ENCODE measurements around the gene HIBADH. TPM values are rescaled to one million over a fixed set of nuclear protein-coding genes. Genes with fewer than 3 reads are reported as not detected.

Gene HIBADH
- total RNA-seq, 1 donor from 2014 or later = 21.5 TPM

GRCh38 chr7:27614095-27614494, 48.6 kb downstream of the HIBADH start:
- H3K36me3 Mint-ChIP-seq (ENCODE audit: low read depth) = peaks cover 10% of the 10 kb centered on the region
- H3K4me3 Mint-ChIP-seq = no peak overlapping the region
- H3K9me3 Mint-ChIP-seq = peaks cover 4% of the 10 kb centered on the region

GRCh38 chr7:27611059-27611458, 51.6 kb downstream of the HIBADH start:
- intact Hi-C loops (cut with micrococcal nuclease) = no loop called here
- no peak overlapping the region for H3K27ac Mint-ChIP-seq
- H3K9me3 Mint-ChIP-seq = peaks cover 4% of the 10 kb centered on the region
- peaks cover 3% of the 10 kb centered on the region for H3K36me3 Mint-ChIP-seq (ENCODE audit: low read depth)
- DNase-seq = no peak
- H3K27me3 Mint-ChIP-seq = no peaks in the 10 kb centered on the region
- no peaks in the 10 kb centered on the region for H3K4me1 Mint-ChIP-seq
- no peak overlapping the region for H3K4me3 Mint-ChIP-seq

More at GRCh38 chr7:27614095-27614494, 48.6 kb downstream of the HIBADH start:
- intact Hi-C loops (cut with micrococcal nuclease) = no loop called here
- Mint-ChIP-seq H3K27ac (no peak overlapping the region), H3K4me1 (no peaks in the 10 kb centered on the region), H3K27me3 (no peaks in the 10 kb centered on the region)
- DNase-seq = no peak

GRCh38 chr7:27608776-27609495, 53.7 kb downstream of the HIBADH start:
- no peaks in the 10 kb centered on the region for H3K36me3 Mint-ChIP-seq (ENCODE audit: low read depth)
- no peak overlapping the region for H3K4me3 Mint-ChIP-seq
- intact Hi-C loops (cut with micrococcal nuclease) = no loop called here
- no peaks in the 10 kb centered on the region for H3K27me3 Mint-ChIP-seq
- no peak overlapping the region for H3K27ac Mint-ChIP-seq
- no peak for DNase-seq
- H3K4me1 Mint-ChIP-seq = no peaks in the 10 kb centered on the region
- H3K9me3 Mint-ChIP-seq = no peaks in the 10 kb centered on the region

- Mint-ChIP-seq H3K4me1 (no peaks in the 10 kb centered on the region), H3K9me3 (no peaks in the 10 kb centered on the region)
Measured at GRCh38 chr7:27607210-27607606, 55.5 kb downstream of the HIBADH start.

GRCh38 chr7:27606270-27607209, 56.1 kb downstream of the HIBADH start:
- Mint-ChIP-seq H3K27ac (no peak overlapping the region), H3K27me3 (no peaks in the 10 kb centered on the region), H3K4me1 (no peaks in the 10 kb centered on the region), H3K36me3 (ENCODE audit: low read depth) (no peaks in the 10 kb centered on the region), H3K4me3 (no peak overlapping the region), H3K9me3 (no peaks in the 10 kb centered on the region)
- no peak for DNase-seq
- intact Hi-C loops (cut with micrococcal nuclease) = no loop called here

More at GRCh38 chr7:27607210-27607606, 55.5 kb downstream of the HIBADH start:
- no peak for DNase-seq
- no peak overlapping the region for H3K27ac Mint-ChIP-seq
- no peaks in the 10 kb centered on the region for H3K27me3 Mint-ChIP-seq
- intact Hi-C loops (cut with micrococcal nuclease) = no loop called here
- no peaks in the 10 kb centered on the region for H3K36me3 Mint-ChIP-seq (ENCODE audit: low read depth)
- H3K4me3 Mint-ChIP-seq = no peak overlapping the region

- H3K27me3 Mint-ChIP-seq = no peaks in the 10 kb centered on the region
- no peak overlapping the region for H3K27ac Mint-ChIP-seq
- no peaks in the 10 kb centered on the region for H3K36me3 Mint-ChIP-seq (ENCODE audit: low read depth)
- intact Hi-C loops (cut with micrococcal nuclease) = no loop called here
- H3K9me3 Mint-ChIP-seq = no peaks in the 10 kb centered on the region
- no peak for DNase-seq
- no peak overlapping the region for H3K4me3 Mint-ChIP-seq
- H3K4me1 Mint-ChIP-seq = no peaks in the 10 kb centered on the region
Measured at GRCh38 chr7:27605689-27606269, 56.9 kb downstream of the HIBADH start.

GRCh38 chr7:27605283-27605682, 57.4 kb downstream of the HIBADH start:
- H3K4me1 Mint-ChIP-seq = no peaks in the 10 kb centered on the region
- H3K4me3 Mint-ChIP-seq = no peak overlapping the region
- no peak for DNase-seq
- no peaks in the 10 kb centered on the region for H3K27me3 Mint-ChIP-seq
- intact Hi-C loops (cut with micrococcal nuclease) = no loop called here
- no peak overlapping the region for H3K27ac Mint-ChIP-seq
- H3K36me3 Mint-ChIP-seq (ENCODE audit: low read depth) = no peaks in the 10 kb centered on the region
- no peaks in the 10 kb centered on the region for H3K9me3 Mint-ChIP-seq

GRCh38 chr7:27603813-27604212, 58.9 kb downstream of the HIBADH start:
- Mint-ChIP-seq H3K36me3 (ENCODE audit: low read depth) (no peaks in the 10 kb centered on the region), H3K4me3 (no peak overlapping the region), H3K4me1 (no peaks in the 10 kb centered on the region), H3K9me3 (no peaks in the 10 kb centered on the region), H3K27me3 (no peaks in the 10 kb centered on the region), H3K27ac (no peak overlapping the region)
- intact Hi-C loops (cut with micrococcal nuclease) = no loop called here
- DNase-seq = no peak

GRCh38 chr7:27602766-27603165, 59.9 kb downstream of the HIBADH start:
- no peak overlapping the region for H3K27ac Mint-ChIP-seq
- no peaks in the 10 kb centered on the region for H3K9me3 Mint-ChIP-seq
- H3K4me1 Mint-ChIP-seq = no peaks in the 10 kb centered on the region
- no peak for DNase-seq
- H3K36me3 Mint-ChIP-seq (ENCODE audit: low read depth) = no peaks in the 10 kb centered on the region
- H3K27me3 Mint-ChIP-seq = no peaks in the 10 kb centered on the region
- no peak overlapping the region for H3K4me3 Mint-ChIP-seq
- intact Hi-C loops (cut with micrococcal nuclease) = no loop called here

- Mint-ChIP-seq H3K27me3 (no peaks in the 10 kb centered on the region), H3K27ac (no peak overlapping the region), H3K9me3 (no peaks in the 10 kb centered on the region), H3K4me3 (no peak overlapping the region), H3K36me3 (ENCODE audit: low read depth) (no peaks in the 10 kb centered on the region), H3K4me1 (no peaks in the 10 kb centered on the region)
- intact Hi-C loops (cut with micrococcal nuclease) = no loop called here
- no peak for DNase-seq
Measured at GRCh38 chr7:27601217-27601616, 61.5 kb downstream of the HIBADH start.

- intact Hi-C loops (cut with micrococcal nuclease) = no loop called here
- Mint-ChIP-seq H3K4me3 (no peak overlapping the region), H3K4me1 (no peaks in the 10 kb centered on the region), H3K36me3 (ENCODE audit: low read depth) (no peaks in the 10 kb centered on the region), H3K27me3 (no peaks in the 10 kb centered on the region), H3K27ac (no peak overlapping the region), H3K9me3 (no peaks in the 10 kb centered on the region)
- no peak for DNase-seq
Measured at GRCh38 chr7:27600247-27600646, 62.4 kb downstream of the HIBADH start.

- DNase-seq = no peak
- no peak overlapping the region for H3K4me3 Mint-ChIP-seq
- H3K4me1 Mint-ChIP-seq = no peaks in the 10 kb centered on the region
- no peaks in the 10 kb centered on the region for H3K9me3 Mint-ChIP-seq
- no peaks in the 10 kb centered on the region for H3K36me3 Mint-ChIP-seq (ENCODE audit: low read depth)
- H3K27me3 Mint-ChIP-seq = no peaks in the 10 kb centered on the region
- H3K27ac Mint-ChIP-seq = no peak overlapping the region
- intact Hi-C loops (cut with micrococcal nuclease) = no loop called here
Measured at GRCh38 chr7:27595009-27595408, 67.7 kb downstream of the HIBADH start.

- H3K27me3 Mint-ChIP-seq = no peaks in the 10 kb centered on the region
- H3K4me3 Mint-ChIP-seq = no peak overlapping the region
- no peaks in the 10 kb centered on the region for H3K9me3 Mint-ChIP-seq
- H3K4me1 Mint-ChIP-seq = no peaks in the 10 kb centered on the region
- DNase-seq = no peak
- H3K27ac Mint-ChIP-seq = no peak overlapping the region
- H3K36me3 Mint-ChIP-seq (ENCODE audit: low read depth) = no peaks in the 10 kb centered on the region
- intact Hi-C loops (cut with micrococcal nuclease) = no loop called here
Measured at GRCh38 chr7:27593226-27593625, 69.5 kb downstream of the HIBADH start.

GRCh38 chr7:27590416-27590815, 72.3 kb downstream of the HIBADH start:
- no peaks in the 10 kb centered on the region for H3K36me3 Mint-ChIP-seq (ENCODE audit: low read depth)
- H3K4me3 Mint-ChIP-seq = no peak overlapping the region
- DNase-seq = no peak
- intact Hi-C loops (cut with micrococcal nuclease) = no loop called here
- H3K4me1 Mint-ChIP-seq = no peaks in the 10 kb centered on the region
- H3K9me3 Mint-ChIP-seq = no peaks in the 10 kb centered on the region
- no peak overlapping the region for H3K27ac Mint-ChIP-seq
- H3K27me3 Mint-ChIP-seq = no peaks in the 10 kb centered on the region

All from activated CD4-positive, alpha-beta T cell treated with anti-CD3 and anti-CD28 coated beads, Interleukin-2, amount 10 ng/mL, durations not matched to agents 24 days and 14 days (primary cell).